GM18508 (cell line): ENCODE data around the gene COPS9.

Source experiments
- ATAC-seq: cut with Tn5 transposase; IDR thresholded peaks from one replicate; pipeline ENCODE4 v1.9.1; 2021; ENCODE audit warnings: moderate number of reproducible peaks; ENCODE audit not compliant: insufficient read depth, unreplicated experiment

COPS9 gene

DNA sequence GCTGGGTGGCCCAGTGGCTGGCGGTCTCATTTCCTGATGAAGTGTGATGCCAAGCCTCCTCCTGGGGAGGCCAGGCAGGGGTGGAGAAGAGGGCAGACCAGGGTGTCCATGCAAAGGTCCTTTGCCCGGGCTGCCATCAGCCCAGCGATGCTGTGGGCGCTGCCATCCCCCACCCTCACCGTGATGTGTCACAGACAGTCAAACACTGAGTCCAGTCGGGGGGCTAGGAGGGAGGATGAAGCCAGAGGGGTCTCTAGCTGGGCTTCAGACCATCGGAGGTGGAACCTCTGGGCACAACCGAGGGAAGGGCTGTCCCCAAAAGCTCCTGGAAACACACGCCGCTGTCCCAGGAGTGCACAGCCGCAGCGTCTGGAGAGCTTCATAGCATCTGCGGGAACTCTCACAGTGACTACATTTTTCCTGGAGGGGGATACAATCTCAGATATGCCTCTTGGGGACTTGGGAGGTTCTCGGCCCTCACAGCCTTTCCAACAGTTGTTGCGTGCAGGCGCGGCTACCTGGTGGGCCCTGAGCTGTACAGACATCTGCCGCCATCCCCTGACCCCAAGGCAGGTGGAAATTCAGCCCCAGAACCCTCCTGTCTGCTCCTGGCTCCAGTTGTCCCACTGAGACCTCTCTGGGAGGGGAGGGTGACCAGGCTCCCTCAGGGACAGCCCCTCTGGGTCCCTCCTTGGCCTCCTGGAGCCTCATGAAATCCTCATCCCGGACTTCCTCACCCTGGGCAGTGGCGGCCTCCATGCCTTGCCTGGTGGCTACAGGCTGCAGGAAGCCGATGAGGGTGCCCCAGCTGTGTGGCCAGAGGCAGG is 30.9 kb upstream of the COPS9 start:
- no peak for ATAC-seq

DNA sequence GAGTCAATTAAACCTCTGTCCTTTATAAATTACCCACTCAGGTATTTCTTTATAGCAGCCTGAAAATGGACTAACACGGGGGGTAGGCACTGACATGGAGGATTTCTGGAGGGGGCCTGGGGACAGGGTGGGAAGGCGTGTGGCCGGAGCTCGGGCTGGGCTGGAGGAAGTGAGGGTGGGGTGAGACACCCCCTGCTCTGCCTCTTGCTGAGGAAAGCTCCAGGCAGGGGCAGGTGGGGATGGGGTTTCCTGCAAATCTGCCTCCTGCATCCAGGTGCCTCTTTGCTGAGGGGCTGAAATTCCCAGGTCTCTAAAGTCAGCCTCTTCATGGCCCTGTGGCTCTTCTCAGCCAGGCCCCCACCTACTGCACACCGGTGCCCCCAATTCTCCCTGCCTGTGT is 30.1 kb upstream of the COPS9 start:
- ATAC-seq = no peak

DNA sequence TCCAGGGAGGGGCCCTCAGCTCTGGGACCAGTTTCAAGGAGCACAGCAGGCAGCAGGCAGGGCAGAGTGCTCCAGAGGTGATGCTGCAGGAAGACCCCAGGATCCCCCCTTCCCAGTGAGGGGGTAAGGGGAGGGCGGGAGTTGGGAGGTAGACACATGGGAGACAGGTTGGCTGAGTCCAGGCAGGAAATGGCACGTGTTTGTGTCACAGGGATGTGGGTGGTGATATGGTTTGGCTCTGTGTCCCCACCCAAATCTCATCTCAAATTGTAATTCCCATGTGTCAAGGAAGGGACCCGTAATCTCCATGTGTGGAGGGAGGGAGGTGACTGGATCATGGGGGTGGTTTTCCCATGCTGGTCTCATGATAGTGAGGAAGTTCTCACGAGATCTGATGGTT is 29.6 kb upstream of the COPS9 start:
- no peak for ATAC-seq

DNA sequence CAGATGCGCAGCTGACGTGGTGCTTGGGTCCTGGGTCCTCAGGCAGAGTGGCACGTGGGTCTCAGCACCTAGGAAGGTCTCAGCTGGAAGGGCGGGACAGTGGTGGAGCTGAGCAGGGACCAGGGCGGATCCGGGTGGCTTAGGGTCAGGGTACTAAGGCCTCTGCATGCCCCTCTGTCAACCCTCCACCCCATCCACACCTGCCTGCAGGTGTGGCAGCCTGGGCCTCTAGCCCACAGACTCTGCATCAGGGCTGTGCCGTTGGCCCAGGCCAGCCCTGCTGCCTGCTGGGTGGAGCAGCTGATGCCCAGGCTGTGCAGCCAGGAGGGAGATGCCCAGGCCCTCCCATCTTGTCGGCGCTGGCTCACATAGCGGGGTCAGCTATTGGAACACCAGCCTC is 28.9 kb upstream of the COPS9 start:
- no peak for ATAC-seq

DNA sequence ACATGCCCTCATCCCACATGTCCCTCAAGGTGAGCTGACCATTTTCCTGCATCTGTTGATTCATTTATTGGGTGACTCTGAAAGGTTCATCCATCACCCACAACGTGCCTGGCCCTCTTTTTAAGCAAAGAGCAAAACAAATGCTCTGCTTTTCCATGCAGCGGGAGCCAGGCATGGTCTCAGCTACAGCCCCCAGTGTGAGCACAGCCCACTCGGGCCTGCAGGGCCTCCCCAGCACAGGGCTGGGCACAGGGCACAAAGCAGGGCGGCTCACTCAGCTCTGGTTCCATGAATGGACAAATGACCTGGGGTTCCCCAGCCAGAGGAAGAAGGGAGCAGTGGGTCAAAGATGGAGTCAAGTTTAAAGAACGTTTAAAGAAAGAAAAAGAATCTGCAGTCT is 28.5 kb upstream of the COPS9 start:
- ATAC-seq = no peak

DNA sequence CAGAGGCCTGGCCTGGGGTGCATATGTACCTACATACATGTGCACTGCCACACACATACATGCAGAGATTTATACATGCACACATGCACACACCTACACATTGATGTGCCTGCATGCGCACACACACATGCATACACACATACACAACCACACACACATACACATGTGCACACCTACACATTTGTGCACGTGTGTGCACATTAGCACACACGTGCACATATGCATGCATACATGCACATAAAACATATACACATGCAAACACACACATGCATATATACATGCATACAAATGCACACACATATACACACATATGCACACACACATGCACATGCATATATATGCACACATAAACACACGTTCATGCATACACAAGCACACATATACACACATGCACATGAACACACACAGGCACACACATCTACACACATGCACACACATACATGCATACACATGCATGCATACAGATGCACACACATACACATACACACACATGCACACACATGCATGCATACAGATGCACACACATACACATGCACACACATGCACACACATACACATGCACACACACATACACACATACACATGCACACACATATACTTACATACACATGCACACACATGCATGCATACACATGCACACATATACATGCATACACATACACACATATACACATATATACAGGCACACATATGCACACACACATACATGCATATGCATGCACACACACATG is 27.9 kb upstream of the COPS9 start:
- ATAC-seq = no peak

DNA sequence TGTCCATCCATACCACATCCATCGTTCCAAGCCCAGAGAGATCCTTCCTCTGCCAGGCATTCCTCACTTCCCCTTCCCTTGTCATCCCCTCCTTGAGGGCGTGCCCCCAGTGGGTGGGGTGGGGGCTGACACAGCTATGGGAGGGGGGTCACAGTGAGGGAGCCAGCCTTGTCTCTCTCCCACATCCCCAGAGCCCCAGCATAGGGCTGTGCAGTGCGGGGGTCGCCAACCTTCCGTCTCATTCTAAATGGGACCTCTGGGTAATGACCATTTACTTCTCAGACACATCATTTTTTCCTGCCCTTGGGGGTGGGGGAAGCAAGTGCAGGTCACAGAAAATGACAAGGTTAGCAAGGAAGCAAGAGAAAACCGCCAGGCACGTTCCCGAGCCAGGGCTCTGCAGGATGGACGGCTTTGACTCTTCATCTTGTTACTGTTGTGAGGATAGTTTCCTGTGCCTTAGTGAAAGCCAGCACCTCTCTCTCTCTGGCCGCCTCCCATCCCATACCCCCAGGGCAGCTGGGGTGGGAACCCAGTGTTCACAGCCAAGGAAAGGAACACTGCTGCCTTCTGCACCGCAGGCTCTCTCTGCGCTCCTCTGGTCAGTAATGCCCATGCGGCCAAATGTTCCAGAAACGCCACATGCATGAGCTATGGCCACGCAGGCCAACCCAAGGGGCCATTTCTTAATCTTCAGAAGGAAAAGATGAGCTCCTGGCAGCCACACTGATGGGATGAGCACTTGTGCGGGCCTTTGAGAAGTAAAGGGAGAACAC is 27.0 kb upstream of the COPS9 start:
- ATAC-seq = no peak

DNA sequence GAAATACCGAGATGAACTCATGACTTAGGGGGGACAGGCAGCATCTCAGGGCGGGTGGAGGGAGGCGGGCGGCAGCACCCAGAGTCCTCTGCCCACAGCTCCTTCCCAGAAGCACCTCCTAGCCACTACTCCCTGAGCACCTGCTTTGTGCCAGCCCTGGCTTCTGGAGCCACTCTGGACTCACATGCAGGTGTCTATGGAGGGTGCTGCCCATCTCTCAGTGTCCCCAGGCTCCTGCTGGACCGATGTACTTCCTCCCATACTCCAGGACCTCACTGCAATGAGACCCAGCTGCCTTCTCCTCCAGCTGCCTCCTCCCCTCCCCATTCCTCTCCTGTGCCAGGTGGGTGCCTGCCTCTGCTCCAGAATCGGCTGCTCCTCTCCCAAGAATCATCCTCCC is 26.4 kb upstream of the COPS9 start:
- no peak for ATAC-seq

DNA sequence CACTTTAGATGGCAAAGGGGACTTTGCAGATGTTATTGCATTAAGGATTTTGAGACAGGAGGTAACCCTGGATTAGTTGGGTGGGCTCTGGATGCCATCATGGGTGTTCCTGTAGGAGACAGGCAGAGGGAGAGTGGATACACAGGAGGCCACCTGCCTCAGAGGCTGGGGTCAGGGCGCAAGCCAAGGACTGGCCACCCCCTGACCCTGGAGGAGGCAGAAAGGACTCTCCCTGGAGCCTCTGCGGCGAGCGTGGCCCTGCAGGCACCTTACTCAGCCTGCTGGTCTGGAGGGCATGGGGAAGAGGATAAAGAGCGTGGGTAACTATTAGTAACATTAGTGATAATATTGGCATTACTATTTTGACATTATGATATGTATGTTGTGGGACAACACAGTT is 25.9 kb upstream of the COPS9 start:
- no peak for ATAC-seq

DNA sequence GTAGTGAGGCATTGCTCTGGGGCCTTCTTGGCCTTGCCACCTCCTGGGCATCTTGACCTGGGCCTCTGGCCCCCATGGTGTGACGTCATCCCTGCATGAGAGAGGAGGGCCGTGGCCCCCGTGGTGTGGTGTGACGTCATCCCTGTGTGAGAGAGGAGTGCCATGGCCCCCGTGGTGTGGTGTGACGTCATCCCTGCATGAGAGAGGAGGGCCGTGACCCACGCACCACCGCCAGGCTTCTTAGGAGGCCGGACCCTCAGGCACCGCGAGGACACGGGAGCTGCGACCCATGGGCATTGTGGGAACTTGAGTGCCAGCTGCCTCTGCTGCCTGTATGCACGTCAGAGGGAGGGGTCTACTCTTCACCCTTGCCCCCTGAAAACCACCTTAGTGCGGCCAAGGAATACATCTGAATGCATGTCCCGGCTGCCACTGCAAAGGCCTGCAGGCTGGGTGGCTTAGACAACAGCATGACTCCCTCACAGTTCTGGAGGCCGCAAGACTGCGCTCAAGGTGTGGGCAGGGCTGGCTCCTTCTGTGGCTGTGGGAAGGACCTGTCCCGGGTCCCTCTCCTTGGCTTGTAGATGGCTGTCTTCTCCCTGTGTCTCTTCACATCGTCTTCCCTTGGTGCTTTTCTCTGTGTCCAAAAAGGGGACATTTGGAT is 25.1 kb upstream of the COPS9 start:
- ATAC-seq = no peak

DNA sequence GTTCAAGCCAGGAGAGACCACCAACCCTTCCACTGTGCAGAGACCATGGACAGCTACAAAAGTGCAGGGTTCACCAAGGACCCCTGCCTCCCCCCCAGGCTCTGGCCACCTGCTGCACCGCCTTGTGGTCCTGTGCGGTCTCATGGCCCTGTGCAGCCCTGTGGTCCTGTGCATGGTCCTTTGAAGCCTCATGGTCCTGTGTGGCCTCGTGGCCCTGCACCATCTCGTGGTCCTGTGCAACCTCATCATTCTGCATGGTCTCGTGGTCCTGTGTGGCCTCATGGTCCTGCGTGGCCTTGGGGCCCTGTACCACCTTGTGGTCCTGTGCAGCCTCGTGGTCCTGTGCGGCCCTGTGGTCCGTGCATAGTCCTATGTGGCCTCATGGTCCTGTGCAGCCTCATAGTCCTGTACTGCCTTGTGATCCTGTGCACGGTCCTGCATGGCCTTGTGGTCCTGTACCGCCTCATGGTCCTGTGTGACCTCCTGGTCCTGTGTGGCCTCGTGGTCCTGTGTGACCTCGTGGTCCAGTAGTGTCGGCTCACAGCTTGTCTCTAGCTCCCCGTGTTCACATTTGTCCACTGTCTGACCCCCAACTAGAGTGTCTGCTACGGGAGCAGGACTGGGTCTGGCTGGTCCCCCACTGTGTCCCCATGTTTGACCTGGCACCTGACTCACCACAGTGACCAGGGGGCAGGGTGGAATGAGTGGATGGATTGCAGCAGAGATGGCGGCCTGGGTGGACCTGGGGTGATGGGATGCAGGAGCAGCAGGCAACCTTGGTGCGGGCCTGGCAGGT is 24.4 kb upstream of the COPS9 start:
- no peak for ATAC-seq

DNA sequence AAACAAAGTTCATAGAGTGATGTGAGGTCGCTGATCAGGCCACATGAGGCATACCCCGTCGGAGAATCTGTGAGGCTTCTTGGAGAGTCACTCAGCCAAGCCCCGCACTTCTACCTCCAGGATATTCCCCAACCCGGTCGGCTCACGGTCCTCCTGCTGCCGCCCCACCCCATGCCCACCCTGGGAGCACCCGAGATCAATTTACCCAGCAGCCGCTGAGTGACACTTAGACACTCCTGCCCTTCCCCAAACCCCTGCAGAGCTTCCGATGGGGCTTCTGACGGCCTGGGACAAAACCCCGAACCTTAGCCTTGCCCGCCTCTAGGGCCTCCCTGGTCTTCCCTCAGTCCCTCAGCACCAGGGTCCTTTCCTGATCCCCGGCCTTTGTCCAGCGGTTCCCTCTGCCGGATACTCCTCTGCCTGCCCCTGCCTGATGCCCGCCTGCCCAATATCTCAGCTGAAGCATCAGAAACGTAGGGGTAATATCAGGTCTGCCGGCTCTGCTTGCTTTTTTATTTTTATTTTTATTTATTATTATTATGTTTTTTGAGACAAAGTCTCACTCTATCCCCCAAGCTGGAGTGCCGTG is 23.2 kb upstream of the COPS9 start:
- no peak for ATAC-seq

DNA sequence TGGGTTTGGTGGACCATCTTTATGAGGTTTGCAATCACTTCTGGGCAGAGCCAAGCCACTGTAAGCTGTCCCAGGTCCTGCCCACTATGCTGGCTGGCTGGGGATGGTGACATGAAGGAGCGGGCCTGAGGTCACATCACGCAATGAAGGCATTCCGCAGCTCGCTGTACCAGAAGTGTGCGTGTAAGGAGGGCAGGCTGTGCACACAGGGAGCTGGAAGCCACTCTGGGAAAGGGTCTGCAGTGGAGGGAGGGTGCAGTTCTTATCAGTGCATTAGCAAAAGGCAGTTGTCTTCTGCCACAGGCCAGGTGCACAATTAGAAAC is 21.0 kb upstream of the COPS9 start:
- no peak for ATAC-seq

DNA sequence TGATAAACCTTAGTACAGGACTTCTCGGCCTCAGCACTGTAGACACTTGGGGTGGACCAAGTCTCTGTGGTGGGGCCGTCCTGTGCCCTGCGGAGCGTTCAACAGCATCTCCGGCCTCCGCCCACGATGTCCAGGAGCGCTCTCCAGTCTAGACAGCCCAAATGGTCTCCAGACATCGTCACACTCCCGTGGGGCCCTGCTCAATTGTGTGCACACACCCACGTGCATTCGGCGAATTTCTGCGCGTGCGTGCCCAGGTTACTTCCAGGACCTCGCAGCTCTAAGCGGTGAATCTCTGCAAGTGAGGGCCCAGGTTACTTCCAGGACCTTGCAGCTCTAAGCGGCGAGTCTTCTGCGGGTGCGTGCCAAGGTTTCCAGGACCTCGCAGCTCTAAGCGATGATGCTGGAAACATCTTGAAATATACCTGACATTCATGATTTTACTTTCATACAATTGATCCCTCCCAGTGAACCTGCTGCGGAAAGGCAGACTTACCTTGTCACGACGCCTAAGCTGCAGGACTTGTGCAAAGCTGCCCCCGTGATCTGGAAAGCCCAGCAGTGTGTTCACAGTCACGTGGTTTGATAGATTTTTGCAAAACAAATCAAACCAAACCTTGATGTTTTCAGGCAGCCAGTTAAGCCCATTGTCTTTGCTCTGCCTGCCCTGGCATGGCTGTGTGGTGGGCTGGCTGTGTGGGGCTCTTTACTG is 20.5 kb upstream of the COPS9 start:
- ATAC-seq = no peak

DNA sequence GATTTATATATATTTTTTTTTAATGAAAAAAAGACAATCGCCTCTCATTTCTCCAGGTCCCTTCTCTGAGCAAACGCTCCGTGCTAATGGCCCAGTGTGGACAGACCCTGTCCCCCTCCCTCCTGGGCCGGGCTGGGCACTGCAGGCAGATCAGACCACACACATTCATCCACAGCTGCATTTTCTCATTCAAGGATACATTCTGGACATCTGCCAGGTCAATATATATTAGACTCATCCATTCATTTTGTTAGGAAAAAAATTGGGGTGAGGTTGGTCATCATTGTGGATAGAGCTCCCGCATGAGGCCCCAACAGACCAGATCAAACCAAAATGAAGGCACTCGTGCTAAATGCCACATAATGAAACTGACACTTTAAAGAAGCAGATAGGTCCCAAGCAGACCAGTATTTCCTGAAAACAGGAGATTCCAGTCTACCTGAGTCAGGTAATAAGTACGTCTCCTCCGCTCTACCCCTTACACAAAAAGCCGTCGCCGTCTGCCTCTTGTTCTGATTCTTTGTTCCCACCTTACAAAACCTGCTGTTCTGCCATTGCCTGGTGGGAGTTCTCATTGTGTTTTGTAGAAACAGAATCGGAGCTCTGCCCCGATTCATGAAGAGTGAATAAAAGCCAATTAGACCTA is 19.8 kb upstream of the COPS9 start:
- ATAC-seq = no peak

DNA sequence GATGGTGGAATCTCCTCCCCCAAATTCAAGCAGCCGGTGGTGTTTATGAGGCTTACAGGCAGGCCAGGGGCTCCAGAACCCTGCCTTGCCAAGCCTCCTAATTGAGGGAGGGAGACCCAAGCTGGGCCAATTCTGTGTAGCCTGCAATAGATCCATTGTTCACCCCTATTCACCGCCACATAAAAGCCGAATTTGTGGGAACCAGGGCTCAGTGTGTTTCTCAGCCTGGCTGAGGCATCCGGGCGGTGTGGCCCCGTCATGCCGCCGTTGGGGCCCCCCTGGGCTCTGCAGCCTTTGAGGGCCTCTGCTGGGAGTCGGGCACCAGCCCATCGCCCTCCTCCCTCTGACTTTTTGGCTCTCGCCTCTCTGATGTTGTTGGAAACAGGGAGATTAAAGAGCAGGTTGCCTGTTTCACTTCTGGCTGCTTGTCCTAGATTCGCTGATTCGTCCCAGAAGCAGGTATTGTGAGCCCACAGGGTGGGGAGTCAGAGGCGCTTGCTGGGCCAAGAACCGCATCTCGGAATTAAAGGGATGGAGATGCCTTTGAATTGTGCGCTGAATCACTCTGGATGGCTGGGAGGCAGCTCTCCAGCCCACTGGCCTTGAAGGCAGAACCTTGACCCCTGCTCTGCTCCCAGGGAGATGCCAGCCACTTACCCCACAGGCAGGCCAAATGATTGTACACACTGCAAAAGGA is 19.1 kb upstream of the COPS9 start:
- no peak for ATAC-seq

DNA sequence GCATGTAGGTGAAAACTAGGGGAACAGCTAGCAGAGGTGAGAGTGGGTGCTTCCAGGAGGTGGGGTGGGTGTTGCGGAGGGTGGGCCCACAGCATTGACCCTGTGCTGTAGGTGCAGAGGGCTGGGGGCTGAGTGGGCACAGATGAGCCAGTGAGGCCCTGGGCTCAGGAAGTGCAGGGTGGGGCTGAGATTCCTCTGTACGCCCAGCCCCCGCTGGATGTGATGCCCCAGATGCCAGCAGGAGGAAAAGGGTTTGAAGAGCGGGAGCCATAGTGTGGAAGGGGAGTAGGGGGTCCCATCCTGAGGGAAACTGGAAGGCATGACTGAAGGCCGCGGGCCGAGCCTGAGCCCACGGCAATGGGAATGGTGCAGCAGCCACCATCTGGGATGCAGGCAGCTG is 18.5 kb upstream of the COPS9 start:
- no peak for ATAC-seq

DNA sequence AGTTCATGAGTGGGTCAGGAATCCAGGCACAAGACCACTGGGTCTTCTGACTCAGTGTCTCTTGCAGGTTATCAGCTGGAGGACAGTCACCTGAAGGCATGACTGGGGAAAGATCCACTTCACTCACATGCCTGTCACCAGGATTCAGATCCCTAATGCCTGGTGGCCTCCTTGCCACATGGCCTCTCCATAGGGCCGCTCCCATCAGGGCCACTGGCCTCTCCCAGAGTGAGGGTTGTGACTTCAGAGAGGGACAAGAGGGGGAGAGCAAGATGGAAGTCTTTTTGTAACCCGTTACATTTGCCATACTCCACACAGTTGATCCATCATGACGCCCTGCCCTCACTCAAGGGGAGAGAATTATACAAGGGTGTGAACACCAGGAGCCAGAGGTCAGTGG is 17.3 kb upstream of the COPS9 start:
- no peak for ATAC-seq
